HG03280 (cell line): ENCODE measurements around the gene CYP2S1.
"Not testable (repeated sequence)": the region's sequence is repeated elsewhere in the genome, so short reads cannot be mapped to it uniquely, and the experiment has no call there.

ENCODE experiments used
- ATAC-seq: cut with Tn5 transposase; IDR thresholded peaks from one replicate; pipeline ENCODE4 v1.9.1; 2021; ENCODE audit warnings: mild to moderate bottlenecking, moderate library complexity; ENCODE audit not compliant: unreplicated experiment

Gene CYP2S1

DNA sequence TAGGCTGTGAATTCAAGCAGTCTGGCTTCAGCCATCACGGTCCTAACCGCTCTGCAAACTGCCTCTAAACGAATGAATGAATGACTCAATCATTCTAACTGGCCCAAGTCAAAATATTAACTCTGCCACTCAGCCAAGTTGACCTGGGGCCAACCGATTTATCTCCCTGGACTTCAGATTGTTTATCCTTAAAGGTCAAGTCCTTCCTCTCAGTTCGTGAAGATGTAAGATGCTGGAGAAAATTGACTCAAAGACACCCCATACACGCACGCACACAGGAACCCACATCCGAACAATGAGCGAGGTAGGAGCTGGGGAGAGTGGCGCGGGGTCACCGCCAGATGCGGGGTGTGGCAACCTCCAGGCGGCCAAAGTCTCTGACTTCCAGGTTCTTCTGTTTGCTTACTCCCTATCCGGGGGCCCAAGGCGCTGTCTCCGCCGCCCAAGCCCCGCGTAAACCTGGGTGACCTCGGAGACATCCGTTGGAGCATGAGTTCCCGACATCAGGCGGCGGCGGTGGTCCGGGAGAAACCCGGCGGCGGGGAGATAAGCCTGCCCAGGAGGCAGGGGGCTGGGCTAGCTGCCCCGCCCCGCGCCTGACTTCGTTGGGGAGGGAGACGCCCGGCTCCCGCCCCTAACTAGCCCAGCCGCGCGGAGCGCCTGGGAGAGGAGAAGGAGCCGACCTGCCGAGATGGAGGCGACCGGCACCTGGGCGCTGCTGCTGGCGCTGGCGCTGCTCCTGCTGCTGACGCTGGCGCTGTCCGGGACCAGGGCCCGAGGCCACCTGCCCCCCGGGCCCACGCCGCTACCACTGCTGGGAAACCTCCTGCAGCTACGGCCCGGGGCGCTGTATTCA lies at the start of gene CYP2S1:
Gene CYP2S1 (plus strand): TSS at position 646 of the 856 bp plus-strand sequence. CDS start 46 bp downstream, at position 692.
- ATAC-seq, result no peak

DNA sequence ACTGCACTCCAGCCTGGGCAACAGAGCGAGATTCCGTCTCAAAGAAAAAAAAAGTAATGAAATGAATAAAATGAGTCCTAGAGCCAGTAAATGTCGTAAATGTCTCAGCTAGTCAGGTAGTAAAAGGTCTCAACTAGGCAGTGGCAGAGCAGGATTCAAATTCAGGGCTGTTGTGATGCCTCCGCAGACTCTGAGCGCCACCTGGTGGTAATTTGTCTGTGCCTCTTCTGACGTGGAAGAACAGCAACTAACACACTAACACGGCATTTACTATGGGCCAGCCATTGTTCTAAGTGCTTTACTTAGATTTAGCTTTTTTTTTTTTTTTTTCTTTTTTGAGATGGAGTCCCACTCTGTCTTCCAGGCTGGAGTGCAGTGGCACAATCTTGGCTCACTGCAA lies 48.6 kb upstream of the CYP2S1 start:
- ATAC-seq, result no peak

- no peak for ATAC-seq
Measured at GRCh38 chr19:41149831-41150230, 43.2 kb upstream of the CYP2S1 start.

GRCh38 chr19:41150986-41151385 lies 42.0 kb upstream of the CYP2S1 start:
- not testable (repeated sequence) for ATAC-seq

- ATAC-seq, result no peak
Measured at GRCh38 chr19:41154060-41154459, 39.0 kb upstream of the CYP2S1 start.

DNA sequence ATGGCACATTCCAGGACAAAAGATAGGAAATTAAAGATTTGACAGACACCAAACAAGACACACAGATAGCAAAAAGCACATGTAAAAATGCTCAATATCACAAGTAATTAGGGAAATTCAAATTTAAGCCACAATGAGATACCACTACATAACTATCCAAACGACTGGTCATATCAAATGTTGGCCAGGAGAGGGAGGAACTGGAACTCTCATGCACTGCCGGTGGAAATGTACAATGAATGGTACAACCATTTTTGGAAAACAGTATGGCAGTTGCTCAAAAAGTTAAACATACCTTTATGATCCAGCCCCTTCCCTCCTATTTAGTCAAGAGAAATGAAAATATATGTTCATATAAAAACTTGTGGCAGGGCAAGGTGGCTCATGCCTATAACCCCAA lies 36.8 kb upstream of the CYP2S1 start:
- ATAC-seq, result no peak

GRCh38 chr19:41159881-41160280 lies 33.1 kb upstream of the CYP2S1 start:
- ATAC-seq, result no peak

DNA sequence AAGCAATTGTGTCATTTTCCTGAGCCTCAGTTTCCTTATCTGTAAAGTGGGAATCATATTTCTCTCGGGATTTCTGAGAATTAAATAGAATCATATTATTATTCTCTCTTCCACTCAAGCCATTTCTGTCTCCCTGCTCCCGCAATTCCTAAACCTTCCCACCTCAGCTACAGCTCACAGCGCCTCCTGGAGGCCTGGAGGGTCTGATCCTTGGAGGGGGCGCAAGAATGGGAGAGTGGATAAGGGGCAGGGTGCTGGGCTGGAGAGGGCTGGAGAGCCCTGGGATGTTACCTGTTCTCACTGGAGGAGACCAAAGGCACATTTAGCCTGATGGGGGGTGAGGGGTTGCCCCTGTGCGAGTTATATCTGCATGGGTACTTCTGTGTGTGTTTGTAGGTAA lies 31.1 kb upstream of the CYP2S1 start:
- ATAC-seq, result no peak

GRCh38 chr19:41166944-41167804 lies 25.8 kb upstream of the CYP2S1 start:
- ATAC-seq, result no peak

DNA sequence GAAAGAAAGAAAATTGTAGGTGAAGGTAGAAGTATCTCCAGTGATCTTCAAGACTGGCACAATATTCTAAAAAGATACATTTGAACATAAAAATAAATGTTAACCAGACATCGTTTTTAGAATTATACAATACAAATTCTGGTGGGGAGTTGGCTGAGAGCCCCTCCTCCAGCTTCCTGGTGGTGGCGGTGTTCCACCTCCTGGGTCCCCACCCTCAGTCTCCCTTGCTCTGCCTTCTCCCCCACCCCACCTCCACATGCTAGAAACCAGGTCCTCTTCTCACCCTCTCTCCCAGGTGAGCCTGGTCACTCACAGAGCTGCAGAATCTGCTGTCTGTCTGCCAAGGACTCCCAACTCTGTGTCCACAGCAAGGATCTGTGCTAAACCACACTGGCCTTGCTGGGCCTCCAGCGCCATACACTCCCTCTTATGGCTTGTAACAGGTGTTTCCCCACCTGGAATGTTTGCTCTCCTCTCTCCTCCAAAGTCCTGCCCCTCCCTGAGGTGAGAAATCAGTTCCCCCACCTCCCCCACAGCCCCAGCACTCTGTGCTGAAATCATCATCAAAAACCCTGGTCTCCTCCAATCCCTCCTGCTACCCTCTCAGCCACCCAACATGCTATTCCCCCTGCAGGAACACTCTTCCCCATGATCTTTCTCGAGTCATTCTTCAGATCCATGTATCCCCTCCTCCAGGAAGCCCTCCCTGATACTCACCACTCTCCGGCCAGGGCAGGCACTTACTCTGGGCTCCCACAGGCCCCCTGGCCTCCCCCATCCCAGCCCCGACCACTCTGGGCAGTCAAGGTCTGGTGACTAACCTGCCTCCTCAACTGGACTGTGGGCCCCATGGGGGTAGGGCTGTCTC lies 20.5 kb upstream of the CYP2S1 start:
- no peak for ATAC-seq

- ATAC-seq, result no peak
Measured at GRCh38 chr19:41174297-41174928, 18.6 kb upstream of the CYP2S1 start.

DNA sequence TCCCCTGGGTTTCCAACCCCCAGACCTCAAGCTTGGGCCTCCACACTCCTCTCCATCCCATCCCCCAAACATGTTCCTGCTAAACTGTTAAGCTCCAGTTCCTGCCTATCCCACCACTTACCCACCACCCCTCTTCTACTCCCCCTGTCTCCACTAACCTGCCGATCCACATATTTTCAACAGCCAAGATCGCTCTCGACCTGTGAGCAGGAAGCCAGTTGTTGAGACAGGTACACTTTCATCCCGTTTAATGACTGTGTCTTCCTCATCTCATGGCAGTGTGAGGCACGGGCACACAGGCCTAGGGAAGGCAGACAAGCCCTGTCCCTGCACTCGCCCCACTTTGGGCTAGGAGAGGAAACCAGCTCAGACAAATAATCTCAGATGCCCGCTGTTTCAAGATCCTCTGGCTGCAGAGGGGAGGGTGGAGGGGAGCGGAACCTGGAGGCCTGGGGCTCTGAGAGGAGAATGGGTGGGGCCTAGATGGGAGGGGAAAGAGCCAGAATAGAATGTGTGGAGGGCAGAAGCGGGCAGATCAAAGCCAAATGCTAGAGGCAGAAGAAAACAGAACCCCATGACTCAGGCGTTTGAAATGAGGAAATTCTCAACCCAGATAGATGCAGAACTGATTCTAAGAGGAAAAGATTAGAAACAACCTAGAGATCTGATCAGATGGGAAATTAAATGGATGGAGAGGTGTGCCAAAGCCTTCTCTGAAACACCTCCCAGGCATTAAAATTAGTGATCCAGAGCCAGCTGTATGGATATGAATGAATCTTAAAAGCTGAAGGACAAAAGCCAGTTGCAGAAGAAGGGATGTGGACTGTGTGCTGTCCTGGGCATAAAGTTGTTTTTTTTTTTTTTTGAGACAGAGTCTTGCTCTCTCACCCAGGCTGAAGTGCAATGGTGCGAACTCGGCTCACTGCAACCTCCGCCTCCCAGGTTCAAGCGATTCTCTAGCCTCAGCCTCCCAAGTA lies 16.9 kb upstream of the CYP2S1 start:
- no peak for ATAC-seq

DNA sequence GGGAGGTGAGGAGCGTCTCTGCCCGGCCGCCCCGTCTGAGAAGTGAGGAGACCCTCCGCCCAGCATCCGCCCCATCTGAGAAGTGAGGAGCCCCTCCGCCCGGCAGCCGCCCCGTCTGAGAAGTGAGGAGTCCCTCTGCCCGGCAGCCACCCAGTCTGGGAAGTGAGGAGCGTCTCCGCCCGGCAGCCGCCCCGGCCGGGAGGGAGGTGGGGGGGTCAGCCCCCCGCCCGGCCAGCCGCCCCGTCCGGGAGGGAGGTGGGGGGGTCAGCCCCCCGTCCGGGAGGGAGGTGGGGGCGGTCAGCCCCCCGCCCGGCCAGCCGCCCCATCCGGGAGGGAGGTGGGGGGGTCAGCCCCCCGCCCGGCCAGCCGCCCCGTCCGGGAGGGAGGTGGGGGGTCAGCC lies 12.8 kb upstream of the CYP2S1 start:
- ATAC-seq, result not testable (repeated sequence)

GRCh38 chr19:41186971-41187883 lies 5.8 kb upstream of the CYP2S1 start:
- no peak for ATAC-seq

DNA sequence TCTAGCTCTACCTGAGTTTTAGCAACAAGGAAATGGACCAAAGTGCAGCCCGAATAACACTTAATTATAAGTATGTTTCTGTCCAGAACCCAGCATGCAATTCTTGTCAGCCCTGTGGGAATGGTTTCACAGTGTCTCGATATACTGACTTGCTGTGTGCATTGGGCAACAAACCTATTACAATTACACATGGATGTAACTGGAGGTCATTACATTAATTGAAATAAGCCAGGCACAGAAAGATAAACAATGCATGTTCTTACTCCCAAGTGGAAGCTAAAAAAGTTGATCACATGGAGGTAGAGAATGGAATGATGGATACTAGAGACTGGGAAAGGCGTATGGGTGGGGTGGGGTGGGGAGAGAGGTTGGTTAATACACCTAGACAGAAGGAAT lies 5.1 kb upstream of the CYP2S1 start:
- no peak for ATAC-seq

DNA sequence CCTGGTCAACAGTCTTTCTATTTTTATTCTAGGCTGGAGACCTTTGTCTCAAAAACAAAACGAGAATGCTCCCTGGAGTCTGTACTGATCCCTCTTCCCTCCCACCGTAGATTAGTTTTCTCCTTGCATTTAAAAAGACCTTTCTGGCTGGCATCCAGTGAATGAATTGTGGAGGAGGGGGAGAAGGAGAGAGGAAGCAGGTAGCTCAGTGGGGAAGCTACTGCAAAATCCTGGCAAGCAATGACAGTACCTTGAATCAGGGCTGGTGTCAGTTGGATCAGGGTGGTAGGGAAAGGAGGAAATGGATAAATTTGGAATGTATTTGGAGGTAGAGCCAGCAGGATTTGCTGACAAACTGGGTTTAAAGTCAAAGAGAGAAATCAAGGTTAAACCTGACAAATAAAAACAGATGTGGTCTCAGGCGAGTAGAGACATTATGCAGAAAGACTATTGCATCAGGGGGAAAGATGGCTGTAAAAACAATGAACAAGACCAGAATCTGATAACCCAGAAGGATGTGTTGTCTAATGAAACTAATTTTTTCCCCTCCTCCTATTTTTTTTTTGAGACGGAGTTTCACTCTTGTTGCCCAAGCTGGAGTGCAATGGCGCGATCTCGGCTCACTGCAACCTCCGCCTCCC lies 3.5 kb upstream of the CYP2S1 start:
- ATAC-seq, result no peak

DNA sequence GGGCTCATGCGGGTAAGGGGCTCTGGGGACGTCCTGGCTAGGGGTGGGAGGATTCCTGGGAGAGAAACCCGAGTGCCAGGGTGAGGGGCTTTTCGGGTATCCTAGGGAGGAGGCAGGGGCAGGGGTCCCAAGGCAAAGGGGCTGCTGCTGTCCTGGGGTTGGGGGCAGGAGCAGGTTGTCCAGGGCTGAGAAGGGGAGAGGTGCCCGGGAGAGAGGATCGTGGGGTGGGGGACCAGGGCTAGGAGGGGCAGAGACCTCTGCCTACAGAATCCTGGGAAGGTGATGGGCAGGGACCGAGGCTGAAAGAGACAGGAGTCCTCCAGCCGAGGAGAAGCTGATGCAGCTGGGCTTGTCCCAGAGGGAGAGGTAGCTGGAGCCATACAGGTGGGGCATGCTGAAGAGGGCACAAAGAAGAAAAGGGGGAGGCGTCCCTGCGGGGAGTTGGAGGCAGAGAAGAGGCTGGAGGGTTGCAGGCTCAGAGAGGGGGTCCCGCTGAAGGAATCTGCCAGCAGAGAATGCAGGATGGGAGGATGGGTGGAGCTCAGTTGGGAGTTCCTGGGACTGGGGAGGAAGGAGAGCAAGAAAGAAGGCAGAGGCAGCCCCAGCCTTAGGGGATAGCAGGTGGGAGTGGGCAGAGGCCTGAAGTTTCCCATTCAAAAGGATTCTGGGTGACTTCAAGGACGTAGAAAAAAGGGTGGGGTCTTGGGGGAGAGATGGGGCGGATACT lies 574 bp downstream of the CYP2S1 start:
- no peak for ATAC-seq
